ENCODE results near the gene EGFL6.

The EGFL6 gene, protein sequence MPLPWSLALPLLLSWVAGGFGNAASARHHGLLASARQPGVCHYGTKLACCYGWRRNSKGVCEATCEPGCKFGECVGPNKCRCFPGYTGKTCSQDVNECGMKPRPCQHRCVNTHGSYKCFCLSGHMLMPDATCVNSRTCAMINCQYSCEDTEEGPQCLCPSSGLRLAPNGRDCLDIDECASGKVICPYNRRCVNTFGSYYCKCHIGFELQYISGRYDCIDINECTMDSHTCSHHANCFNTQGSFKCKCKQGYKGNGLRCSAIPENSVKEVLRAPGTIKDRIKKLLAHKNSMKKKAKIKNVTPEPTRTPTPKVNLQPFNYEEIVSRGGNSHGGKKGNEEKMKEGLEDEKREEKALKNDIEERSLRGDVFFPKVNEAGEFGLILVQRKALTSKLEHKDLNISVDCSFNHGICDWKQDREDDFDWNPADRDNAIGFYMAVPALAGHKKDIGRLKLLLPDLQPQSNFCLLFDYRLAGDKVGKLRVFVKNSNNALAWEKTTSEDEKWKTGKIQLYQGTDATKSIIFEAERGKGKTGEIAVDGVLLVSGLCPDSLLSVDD

DNA sequence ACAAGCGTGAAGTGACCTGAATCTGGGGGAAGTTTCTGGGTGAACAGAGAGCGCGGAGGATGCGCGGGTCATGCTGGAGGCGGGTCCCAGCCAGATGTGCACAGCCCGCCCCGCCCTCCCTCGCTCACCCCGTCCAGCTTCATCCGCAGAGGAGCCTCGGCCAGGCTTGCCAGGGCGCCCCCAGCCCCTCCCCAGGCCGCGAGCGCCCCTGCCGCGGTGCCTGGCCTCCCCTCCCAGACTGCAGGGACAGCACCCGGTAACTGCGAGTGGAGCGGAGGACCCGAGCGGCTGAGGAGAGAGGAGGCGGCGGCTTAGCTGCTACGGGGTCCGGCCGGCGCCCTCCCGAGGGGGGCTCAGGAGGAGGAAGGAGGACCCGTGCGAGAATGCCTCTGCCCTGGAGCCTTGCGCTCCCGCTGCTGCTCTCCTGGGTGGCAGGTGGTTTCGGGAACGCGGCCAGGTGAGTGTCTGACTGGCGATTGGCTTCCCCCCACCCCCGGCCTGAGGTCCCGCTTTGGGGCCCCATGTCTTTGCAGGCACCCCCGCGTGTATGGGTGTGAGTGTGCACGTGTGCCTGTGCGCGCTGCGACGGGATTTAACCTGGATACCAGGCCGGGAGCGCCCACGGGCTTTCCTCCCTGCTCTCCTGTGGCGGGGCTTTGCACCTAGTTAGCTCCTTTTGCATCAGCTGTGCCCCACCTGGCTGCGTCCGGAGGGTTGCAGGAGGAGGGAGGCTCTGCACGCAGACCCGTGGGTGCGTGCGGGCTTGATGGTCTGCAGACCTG lies at the start of gene EGFL6:
Gene EGFL6, plus strand, starts transcription at position 123 of the 782 bp plus-strand sequence. Its CDS starts 261 bp downstream, at position 384.
- FAIRE-seq, result no peak

DNA sequence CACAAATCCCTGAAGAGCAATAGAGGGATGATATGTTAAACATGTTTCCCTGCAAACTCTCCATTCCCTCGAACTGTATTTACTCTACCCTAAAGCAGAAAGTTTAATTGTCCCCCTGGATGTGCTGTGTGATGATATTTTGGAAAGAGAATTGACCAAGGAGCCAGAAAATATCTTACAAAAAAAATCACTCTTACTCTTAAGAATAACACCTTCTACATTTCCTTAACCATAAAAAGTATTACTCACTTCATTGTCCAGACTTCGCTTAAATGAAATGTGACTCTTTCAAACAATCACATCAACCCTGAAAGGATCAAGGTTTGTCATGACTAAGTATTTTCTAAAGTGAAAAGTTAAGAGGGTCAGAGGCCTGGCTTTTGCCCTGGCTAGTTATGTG lies 49.0 kb upstream of the EGFL6 start:
- FAIRE-seq, result no peak

DNA sequence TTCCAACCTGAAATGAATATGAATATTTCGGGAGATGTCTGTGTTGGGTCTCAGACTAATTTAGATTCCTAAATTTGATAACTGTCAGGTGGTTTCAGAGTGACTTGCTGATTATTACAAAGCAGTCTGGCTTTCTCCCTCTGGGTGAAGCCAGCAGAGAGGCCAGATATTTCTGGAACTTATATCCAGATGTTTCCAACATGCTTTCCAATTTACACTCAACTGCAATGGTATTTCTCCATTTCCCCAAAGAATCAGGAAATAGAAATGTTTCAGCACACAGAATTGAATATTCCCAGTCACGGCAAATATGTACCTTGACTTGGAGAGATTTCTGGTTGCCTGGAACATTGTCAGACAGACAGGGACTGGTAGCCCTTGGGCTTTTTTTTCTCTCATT lies 48.5 kb upstream of the EGFL6 start:
- no peak for FAIRE-seq

DNA sequence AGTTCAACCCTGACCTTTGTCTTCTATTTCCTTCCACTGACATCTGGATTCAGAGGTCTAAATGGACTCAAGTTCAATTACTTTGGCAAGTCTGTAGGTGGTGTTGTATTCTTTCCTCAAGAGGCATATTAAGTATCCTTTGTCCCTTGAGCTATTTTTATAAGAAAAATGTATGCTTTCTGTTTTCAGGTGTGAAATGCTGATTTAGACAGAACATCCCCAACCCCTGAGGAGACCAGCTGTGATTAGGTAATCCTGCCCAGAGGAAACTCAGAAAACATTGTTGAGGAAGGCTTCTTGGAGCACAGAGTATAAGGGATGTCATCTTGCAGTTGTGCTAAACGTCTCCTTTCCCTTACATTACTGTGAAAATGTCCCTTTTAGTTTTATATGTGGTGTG lies 46.6 kb upstream of the EGFL6 start:
- FAIRE-seq, result no peak

DNA sequence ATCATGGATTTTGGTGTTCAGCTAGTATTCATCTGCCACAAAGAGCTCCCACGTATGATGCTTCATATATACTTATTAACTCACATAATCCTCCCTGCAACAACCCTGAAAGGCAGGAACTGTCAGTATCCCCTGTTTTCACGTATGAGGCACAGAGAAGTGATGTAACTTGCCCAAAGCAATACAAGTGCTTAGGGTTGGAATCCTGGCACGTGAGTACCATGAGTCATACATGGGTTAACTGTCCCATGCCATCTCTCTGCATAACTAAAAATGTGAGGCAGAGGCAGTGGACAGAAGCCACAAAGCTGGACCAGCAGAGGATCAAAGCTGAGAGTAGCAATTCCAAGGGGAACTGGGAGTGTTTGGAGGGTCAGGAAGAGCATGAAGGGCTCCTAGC lies 35.7 kb upstream of the EGFL6 start:
- FAIRE-seq, result no peak

DNA sequence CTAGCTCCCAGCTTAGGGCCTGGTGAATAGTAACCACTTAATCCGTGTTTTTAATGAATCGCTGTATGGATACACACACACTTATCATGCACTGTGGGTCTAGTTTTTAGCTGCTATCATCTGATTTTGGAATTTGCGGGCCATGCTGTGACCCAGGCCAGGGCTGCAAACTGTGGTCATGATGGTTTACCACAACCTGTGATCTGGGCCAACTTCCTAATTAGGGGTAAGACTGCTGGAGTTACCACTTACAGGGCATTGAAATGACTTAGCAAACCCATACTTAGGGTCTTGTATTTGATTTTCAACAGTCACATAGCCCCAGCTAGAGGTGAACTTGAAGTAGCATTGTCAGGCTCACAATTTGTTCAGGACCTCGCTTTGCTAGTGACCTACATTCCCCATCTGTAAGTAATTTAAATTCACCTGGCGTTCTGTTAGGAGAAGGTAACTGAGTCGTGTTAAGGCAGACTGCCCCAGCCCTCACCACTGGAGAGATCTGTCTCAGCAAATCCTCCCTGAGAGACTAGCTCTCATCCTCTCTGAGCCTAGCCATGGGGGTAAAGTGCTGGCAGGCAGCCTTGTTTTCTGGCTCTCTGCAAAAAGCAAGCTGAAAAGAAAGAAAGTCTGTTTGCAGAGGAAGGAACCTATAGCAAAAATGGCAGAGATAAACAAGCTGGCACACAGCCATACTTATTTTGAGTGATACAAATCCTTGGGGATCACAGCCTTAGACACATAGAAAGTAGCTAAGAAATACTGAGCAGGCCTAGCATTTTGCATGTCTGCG lies 33.8 kb upstream of the EGFL6 start:
- FAIRE-seq, result no peak

DNA sequence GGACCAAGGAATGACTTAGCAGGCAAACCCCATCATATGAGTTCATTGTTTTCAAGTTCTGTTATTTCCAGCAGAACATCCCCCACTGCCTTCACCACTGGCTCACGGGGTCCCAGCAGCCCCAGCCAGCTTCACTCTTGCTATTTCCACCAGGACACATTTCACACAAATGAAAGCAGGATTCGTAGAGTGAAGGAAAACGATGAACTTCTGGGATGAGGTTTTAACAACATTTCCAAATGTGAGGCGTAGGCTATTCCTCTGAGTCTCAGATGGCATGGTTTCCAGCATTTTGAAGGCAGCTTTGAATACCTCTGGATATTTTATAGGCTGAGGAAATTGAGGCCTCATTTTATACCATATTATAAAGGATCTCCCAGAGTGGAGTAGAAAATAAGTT lies 32.9 kb upstream of the EGFL6 start:
- FAIRE-seq, result no peak

DNA sequence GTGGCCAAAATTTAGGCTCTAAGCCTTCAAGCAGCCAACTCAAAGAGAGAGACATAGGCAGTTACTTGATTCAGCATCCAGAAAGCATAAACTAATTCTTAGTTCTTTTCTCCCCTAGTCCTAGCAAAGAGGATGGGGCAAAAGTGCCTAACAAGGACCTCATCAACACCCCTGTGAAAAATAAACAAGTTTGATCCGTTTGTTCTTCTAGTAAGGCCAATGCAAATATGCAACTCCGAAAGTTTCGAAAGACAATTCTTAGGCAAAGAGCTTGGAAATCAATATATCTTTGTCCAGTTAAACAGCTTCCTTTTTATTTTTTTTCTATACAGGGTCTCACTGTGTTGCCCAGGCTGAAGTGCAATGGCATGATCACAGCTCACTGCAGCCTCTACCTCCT lies 31.0 kb upstream of the EGFL6 start:
- no peak for FAIRE-seq

DNA sequence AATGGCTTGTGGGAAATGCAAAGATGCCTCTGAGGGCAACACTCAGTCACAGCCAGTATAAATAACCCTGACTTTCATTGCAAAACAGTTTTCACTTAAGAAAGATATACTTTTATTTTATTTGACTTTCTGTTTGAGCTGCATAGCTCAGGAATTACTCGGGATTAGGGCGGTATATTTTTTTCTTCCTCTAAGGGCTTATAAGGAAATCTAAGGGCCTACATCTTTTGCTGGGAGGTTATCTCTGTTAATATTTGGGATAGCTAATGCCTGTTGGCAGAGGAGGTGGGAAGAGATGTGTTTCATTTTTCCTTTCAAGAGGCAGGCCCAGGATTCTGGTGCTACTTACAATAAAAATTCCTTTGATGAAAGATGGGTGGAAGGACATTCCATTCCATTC lies 28.8 kb upstream of the EGFL6 start:
- no peak for FAIRE-seq

DNA sequence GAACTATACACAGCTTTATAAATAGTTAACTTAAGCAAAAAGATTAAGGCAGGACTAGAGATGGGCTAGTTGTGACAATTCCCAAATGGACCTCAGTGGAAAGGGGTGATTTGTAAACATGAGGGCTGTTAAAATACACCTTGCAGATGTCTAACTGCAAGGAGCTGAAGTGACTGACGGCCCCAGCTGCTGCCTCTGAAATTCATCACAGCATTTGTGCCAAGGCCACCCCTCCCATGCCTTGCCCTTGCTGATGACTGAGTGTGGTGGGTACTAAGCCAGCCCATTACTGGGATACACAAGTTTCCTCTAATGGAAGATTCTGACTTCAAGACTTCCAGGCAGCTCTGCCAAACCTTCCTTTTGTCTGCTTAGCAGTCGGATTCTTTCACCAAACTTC lies 23.7 kb upstream of the EGFL6 start:
- FAIRE-seq, result no peak

DNA sequence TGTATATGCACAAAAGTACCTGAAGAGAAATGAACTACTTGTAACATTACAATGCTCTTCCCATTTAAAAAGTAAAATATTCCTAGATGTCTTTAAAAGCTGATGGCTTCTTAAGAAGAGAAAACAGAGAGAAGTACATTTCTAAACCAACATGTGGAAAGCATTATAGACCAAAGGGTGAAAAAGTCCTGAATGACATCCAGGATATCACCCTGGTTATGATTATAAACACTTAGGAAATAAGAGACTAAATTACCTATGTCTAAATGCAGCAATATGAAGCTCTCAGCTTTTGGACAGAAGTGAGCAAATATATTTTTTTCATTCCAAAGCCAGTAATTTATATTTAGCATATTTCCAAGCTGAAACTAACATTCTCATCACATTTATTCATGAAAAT lies 21.7 kb upstream of the EGFL6 start:
- no peak for FAIRE-seq

DNA sequence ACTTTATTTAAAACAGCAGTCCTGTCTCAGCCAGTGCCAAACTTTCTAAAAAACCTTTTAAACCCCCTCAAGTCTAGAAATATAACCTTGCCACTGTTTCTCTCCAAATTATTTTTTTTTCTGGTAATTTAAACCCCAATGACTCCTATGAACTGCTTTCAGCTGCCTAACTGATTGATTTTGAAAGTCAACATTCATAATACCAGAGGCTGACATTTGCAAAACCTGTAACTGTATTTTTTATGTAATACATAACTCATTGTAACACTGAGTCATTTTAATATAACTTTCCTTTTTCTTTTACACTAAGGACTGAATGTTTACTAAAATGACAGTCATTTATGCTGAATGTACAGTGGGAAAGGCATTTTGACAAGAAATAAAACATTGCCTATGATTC lies 19.1 kb upstream of the EGFL6 start:
- no peak for FAIRE-seq

DNA sequence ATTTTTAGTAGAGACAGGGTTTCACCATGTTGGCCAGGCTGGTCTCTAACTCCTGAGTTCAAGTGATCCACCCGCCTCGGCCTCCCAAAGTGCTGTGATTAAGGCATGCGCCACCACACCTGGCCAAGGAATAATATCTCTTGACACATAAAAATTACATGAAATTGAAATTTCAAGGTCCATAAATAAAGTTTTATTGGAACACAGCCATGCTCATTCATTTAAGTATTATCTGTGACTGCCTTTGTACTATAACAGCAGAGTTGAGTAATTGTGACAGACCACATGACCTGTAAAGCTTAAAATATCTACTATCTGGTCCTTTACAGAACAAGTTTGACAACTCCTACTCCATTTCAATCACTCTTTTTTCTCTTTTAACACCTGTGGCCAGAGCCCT lies 17.8 kb upstream of the EGFL6 start:
- no peak for FAIRE-seq

DNA sequence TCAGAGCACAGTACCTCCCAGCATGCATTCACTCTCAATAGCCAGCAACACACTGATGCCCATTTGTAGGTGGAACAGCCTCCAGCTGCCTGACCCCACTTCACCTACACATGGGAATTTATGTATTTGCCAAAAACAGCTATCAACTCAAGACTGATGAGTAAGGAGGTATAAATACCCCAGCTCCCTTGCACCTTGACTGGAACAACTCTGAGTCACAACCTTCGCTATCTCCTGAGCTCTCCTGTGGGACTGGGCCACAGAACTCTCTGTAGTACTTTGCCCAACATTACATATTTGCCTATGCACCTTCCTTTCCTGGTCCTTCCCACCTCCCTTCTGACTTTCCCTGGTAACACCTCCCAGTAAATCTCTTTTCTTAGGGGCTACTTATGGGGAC lies 16.5 kb upstream of the EGFL6 start:
- no peak for FAIRE-seq

DNA sequence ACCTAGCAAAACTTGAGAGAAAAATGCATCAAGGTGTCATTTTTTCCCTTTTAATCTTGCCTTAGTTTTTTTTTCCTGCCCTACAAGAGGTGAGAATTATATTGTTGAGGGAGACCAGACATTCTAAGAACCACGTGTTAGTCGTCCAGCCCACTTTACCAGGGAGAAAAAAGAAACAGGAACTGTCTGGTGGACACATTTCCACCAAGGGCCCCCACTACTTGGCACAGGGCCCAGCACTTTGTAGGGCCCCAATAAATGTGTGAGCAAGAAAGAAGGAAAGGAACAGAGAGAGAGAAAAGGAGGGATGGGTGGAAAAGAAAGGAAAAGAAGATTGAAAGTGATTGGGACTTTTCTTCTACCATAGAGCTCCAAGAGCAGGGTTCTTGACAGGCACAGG lies 3.9 kb upstream of the EGFL6 start:
- FAIRE-seq, result no peak

DNA sequence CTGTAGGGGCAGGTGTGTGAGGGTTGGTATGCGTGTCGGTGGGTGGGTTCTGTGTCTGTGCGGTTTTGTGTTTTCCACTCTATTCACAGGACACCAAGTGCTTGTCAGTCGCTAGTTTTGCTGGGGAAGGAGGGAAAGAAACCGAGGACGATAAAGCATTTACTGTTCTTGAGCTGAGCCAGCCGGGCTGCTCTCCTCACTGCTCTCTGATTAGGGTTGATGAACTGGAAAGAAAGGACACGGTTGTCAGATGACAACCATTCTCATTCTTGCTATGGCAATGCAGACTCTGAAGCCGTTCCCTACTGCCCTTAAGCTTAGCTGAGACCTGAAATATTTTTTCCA lies 832 bp downstream of the EGFL6 start:
- no peak for FAIRE-seq

DNA sequence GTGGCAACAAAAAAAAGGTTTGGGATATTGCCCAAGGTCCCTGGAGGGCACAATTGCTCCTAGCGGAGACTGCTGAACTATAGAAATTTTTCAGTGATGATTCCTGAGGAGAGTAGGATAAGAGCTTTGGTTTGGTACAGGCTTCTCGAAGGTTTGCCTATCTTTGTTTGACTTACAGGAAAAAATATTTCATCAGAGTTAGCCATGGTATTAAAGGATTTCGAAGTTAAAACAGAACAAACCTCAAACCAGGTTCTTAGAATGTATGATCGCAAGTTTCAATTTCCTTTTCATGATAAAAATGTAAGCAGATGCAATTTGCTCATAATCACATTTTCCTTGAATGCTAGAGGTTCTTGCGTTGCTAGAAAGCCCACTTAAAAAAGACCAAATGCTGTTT lies 1.7 kb downstream of the EGFL6 start:
- no peak for FAIRE-seq

DNA sequence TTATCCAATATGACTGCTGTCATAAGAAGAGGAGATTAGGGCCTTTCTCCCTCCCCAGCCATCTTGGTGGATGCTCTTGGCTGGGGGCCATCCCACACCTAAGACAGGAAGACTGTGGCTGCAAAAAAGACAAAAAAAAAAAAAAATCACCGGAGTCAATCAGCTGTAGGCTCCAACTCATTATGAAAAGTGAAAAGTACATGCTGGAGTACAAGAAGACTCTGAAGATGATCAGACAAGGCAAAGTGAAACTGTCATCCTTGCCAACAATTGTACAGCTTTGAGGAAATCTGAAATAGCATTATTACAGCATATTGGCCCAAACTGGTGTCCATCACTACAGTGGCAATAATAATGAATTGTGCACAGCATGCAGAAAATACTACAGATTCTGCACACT lies 5.2 kb downstream of the EGFL6 start:
- FAIRE-seq, result no peak

DNA sequence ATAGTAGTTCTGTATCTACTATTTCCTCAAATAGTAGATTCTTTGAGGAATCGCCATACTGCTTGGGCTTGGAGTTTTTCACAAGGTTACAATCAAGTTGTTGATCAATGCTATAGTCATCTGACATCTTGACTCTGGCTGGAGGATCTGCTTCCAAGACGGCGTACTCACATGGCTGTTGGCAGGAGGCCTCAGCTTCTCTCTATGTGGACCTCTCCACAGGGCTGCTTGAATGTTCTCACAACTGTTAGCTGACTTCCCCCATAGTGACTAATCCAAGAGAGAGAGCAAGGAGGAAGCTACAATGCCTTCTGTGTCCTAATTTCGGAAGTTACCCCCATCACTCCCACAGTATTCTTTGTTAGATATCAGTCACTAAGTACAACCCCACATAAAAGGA lies 10.3 kb downstream of the EGFL6 start:
- no peak for FAIRE-seq

DNA sequence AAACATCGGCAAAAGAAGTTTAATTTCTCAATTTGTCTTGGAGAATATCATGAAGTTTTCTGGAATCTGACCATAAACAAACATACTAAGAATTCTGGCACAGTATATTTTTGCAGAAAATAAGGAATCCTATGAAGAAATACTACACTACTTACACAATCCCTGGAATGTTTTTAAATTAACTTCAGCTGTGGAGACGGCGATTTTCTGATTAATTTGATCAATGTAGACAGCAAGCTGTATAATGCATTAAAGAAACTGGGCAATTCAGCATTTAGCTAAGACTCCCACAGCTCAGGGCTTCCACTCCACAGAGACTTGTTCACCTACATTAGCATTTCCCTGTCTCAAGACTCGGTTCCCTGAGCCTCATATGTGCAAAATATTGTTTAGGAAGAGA lies 12.2 kb downstream of the EGFL6 start:
- FAIRE-seq, result no peak

DNA sequence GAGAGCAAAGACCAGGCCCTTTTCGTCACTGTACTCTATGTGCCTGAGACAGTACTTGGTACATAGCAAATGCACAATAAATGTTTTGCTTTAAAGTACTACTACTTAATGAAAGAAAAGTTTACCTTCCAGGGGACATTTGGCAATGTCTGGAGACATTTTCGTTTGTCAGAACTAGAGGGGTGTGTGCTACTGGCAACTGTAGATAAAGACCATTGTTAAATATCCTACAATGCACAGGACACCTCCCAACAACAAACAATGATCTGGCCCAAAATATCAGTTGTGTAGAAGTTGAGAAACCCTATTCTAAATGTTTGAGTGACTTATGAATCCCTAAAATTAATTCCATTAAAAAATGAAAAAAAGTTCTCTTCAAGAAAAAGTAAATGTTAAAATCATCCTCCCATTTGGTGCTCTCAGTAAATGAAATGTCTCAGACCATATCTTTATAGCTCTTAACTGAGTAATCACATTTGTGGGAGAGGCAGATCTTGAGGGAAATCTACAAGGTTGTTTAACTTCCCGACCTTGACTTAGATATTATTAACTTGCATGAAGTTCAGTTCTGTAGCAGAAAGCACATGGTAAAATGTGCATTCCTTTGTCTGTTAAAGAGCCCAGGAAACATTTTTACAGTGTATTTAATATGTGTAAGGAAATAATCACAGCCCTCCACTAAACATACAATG lies 18.5 kb downstream of the EGFL6 start:
- no peak for FAIRE-seq

DNA sequence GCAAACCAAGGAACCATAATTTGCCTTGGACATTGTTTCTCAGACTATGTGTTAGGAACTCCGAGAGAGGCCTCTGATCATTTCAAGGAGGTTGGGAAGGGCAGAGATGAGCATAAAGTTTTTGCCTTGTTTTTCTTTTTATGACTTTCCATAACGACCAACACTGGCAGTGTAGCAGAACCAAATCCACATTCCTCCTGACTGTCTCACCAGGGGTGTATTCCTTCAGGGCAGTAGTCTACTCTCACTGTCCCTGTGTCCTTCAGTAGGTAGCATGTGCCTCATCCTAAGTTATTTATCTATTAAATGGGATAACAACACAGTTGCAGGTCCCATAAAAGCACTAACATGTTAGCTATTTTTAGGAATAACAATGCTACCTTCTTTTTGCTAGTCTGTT lies 20.8 kb downstream of the EGFL6 start:
- FAIRE-seq, result no peak

DNA sequence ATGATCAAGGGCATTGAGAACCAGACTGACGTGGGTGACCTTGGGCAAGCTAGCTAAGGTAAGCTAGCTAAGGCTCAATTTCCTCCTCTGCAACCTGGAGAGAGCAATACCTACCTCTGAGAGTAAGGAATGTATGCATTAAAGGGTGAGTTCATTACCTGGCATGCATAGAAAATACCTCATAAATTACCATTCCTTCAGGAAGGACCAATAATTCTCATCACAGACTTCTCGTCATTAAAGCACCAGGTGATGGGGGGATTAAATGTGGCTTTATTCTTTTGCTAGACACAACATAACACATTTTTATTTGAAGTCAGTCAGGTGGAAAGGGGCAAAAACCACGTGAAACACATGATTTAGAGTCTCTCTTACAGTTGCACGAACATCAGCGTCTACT lies 21.5 kb downstream of the EGFL6 start:
- FAIRE-seq, result no peak
